WERI-Rb-1 (cell line): ENCODE results near the gene ZNF569.
"Not testable (repeated sequence)": the region's sequence is repeated elsewhere in the genome, so short reads cannot be mapped to it uniquely, and the experiment has no call there.

Experiments
- DNase-seq: peaks from one replicate; pipeline ENCODE4 v3.0.0-alpha.2; 2020
- H3K27ac ChIP-seq: fragments of 250-450 bp; sonication (Bioruptor Pico); 2 replicates; pipeline ENCODE4 v1.5.1; 2020; ENCODE audit warnings: mild to moderate bottlenecking, moderate library complexity
- H3K27me3 ChIP-seq: fragments of 250-450 bp; sonication (Bioruptor Pico); 2 replicates; pipeline ENCODE4 v1.5.1; 2021; ENCODE audit warnings: mild to moderate bottlenecking, low read depth, moderate library complexity; ENCODE audit not compliant: insufficient read depth, severe bottlenecking
- H3K36me3 ChIP-seq: fragments of 250-450 bp; sonication (Bioruptor Pico); 2 replicates; pipeline ENCODE4 v1.5.1; 2020; ENCODE audit warnings: mild to moderate bottlenecking, moderate library complexity
- H3K4me3 ChIP-seq: 2 replicates; pipeline ENCODE4 v1.5.1; 2011; ENCODE audit warnings: low read depth, mild to moderate bottlenecking, control low read depth, low read length
- H3K9me3 ChIP-seq: fragments of 250-450 bp; sonication (Bioruptor Pico); 2 replicates; pipeline ENCODE4 v1.5.1; 2021; ENCODE audit warnings: mild to moderate bottlenecking, moderate library complexity; ENCODE audit not compliant: severe bottlenecking
- CTCF ChIP-seq: IDR thresholded peaks from 2 replicates; pipeline ENCODE4 v1.5.1; 2011; ENCODE audit warnings: low read depth, mild to moderate bottlenecking, control low read depth, inconsistent platforms, low read length

Gene ZNF569

GRCh38 chr19:37413313-37414084, 53.7 kb downstream of the ZNF569 start:
- peaks cover 33% of the 10 kb centered on the region for H3K36me3 ChIP-seq
- H3K4me3 ChIP-seq = no peak overlapping the region
- peaks cover 38% of the 10 kb centered on the region for H3K9me3 ChIP-seq
- no peak for DNase-seq
- TF ChIP-seq CTCF = no peak
- H3K27me3 ChIP-seq = no peaks in the 10 kb centered on the region
- H3K27ac ChIP-seq = no peak overlapping the region

- TF ChIP-seq CTCF = no peak
- no peak overlapping the region for H3K4me3 ChIP-seq
- no peaks in the 10 kb centered on the region for H3K27me3 ChIP-seq
- no peak for DNase-seq
- no peak overlapping the region for H3K27ac ChIP-seq
- H3K9me3 ChIP-seq = peaks cover 36% of the 10 kb centered on the region
- peaks cover 33% of the 10 kb centered on the region for H3K36me3 ChIP-seq
Observed at GRCh38 chr19:37412700-37413099, 54.5 kb downstream of the ZNF569 start.

GRCh38 chr19:37406140-37406846, 61.0 kb downstream of the ZNF569 start:
- H3K27me3 ChIP-seq, DNase-seq, H3K36me3 ChIP-seq, H3K4me3 ChIP-seq, H3K27ac ChIP-seq, H3K9me3 ChIP-seq: not testable (repeated sequence)

- Histone ChIP-seq H3K36me3 (no peaks in the 10 kb centered on the region), H3K9me3 (peaks cover 10% of the 10 kb centered on the region), H3K27ac (no peak overlapping the region), H3K27me3 (no peaks in the 10 kb centered on the region), H3K4me3 (no peak overlapping the region)
- no peak for TF ChIP-seq CTCF
- DNase-seq = no peak
Observed at GRCh38 chr19:37403403-37403802, 63.8 kb downstream of the ZNF569 start.

- DNase-seq = no peak
- H3K9me3 ChIP-seq = peaks cover 10% of the 10 kb centered on the region
- H3K27me3 ChIP-seq = no peaks in the 10 kb centered on the region
- TF ChIP-seq CTCF = no peak
- H3K36me3 ChIP-seq = no peaks in the 10 kb centered on the region
- no peak overlapping the region for H3K27ac ChIP-seq
- no peak overlapping the region for H3K4me3 ChIP-seq
Observed at GRCh38 chr19:37401078-37401477, 66.2 kb downstream of the ZNF569 start.

- peaks cover 34% of the 10 kb centered on the region for H3K9me3 ChIP-seq
Observed at GRCh38 chr19:37391399-37391798, 75.8 kb downstream of the ZNF569 start.

More at GRCh38 chr19:37391399-37391798, 75.8 kb downstream of the ZNF569 start:
- not testable (repeated sequence) for H3K27me3 ChIP-seq, H3K27ac ChIP-seq, DNase-seq, H3K4me3 ChIP-seq
- H3K36me3 ChIP-seq = peaks cover 39% of the 10 kb centered on the region
